ENCODE measurements around the gene PRM2. TPM values are rescaled to one million over a fixed set of nuclear protein-coding genes. Genes with fewer than 3 reads are reported as not detected.

PRM2 gene
- total RNA-seq, 1 donor from 2014 or later: not detected

DNA sequence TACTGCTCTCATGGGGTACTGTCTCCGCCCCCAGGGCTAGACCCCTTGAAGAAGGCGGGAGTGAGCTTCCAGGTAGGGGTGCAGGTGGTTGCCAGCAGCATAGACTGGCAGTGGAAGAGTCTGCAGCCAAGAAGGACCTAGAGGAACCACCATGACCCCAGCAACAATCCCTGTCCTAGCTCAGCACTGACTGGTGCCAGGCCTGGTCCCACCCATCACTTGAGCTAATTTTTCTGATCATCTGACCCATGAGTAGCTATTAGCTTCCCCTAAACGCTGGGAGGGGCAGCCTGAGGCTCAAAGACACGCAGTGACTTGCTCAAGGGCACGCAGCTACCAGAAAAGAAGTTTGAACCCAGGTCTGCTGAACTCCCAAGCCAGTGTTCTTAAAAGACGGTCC lies 3.8 kb downstream of the PRM2 start:
- H3K4me3 Mint-ChIP-seq (ENCODE audit: low read depth): no peak overlapping the region
- peaks cover 2% of the 10 kb centered on the region for H3K9me3 Mint-ChIP-seq (ENCODE audit: low read depth)
- no peaks in the 10 kb centered on the region for H3K27me3 Mint-ChIP-seq
- H3K27ac Mint-ChIP-seq: no peak overlapping the region
- DNase-seq (ENCODE audit: low spot score, unreplicated experiment): no peak
- H3K36me3 Mint-ChIP-seq (ENCODE audit: insufficient read depth): no peaks in the 10 kb centered on the region
- TF ChIP-seq, protein P1, sequence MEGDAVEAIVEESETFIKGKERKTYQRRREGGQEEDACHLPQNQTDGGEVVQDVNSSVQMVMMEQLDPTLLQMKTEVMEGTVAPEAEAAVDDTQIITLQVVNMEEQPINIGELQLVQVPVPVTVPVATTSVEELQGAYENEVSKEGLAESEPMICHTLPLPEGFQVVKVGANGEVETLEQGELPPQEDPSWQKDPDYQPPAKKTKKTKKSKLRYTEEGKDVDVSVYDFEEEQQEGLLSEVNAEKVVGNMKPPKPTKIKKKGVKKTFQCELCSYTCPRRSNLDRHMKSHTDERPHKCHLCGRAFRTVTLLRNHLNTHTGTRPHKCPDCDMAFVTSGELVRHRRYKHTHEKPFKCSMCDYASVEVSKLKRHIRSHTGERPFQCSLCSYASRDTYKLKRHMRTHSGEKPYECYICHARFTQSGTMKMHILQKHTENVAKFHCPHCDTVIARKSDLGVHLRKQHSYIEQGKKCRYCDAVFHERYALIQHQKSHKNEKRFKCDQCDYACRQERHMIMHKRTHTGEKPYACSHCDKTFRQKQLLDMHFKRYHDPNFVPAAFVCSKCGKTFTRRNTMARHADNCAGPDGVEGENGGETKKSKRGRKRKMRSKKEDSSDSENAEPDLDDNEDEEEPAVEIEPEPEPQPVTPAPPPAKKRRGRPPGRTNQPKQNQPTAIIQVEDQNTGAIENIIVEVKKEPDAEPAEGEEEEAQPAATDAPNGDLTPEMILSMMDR (IDR thresholded peaks at IDR 0.05; ENCODE audit: unreplicated experiment): no peak
- H3K4me1 Mint-ChIP-seq (ENCODE audit: low read depth): peaks cover 10% of the 10 kb centered on the region

DNA sequence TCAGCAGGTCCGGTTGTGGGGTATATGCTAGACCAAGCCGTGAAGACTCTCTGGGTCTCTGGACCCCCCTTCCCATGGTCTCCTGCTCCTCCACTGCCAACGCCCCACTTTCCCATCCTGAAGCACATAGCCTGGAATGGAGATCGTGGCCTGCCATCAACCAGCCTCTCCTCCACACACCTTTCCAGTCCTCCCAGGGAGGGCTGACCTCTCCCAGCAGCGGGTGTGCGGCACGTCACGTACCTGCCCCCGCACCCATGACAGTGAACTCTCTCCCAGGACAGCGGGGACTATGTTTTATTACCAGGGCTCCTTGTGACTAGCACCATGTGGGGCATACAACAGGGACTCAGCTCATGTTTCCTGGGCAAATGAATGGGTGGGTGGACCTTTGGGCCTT lies 4.7 kb downstream of the PRM2 start:
- Mint-ChIP-seq H3K36me3 (ENCODE audit: insufficient read depth) (no peaks in the 10 kb centered on the region), H3K27ac (no peak overlapping the region), H3K4me3 (ENCODE audit: low read depth) (no peak overlapping the region), H3K9me3 (ENCODE audit: low read depth) (no peaks in the 10 kb centered on the region), H3K27me3 (no peaks in the 10 kb centered on the region), H3K4me1 (ENCODE audit: low read depth) (peaks cover 10% of the 10 kb centered on the region)
- DNase-seq (ENCODE audit: low spot score, unreplicated experiment): no peak
- TF ChIP-seq, protein P1 (IDR thresholded peaks at IDR 0.05; ENCODE audit: unreplicated experiment): no peak

DNA sequence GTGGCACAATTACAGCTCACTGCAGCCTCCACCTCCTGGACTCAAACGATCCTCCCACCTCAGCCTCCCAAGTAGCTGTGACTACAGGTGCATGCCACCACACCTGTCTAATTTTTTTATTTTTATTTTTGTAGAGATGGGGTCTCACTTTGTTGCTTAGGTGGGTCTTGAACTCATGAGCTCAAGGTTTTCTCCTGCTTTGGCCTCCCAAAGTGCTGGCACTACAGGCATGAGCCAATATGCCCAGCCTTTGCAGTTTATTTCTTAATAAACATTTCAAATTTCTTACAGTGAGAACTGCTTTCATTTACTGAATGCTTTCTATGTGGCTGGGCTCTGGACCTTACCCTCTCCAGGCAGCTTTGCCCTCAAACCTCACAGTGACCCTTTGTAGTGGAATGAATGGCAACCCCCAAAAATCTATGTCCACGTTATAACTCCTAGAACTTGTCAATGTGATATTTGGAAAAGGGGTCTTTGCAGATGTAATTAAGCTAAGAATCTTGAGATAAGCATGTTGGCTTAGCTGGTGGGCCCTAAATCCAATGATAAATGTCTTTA lies 5.6 kb downstream of the PRM2 start:
- no peak overlapping the region for H3K27ac Mint-ChIP-seq
- peaks cover 10% of the 10 kb centered on the region for H3K4me1 Mint-ChIP-seq (ENCODE audit: low read depth)
- no peaks in the 10 kb centered on the region for H3K9me3 Mint-ChIP-seq (ENCODE audit: low read depth)
- no peak for DNase-seq (ENCODE audit: low spot score, unreplicated experiment)
- TF ChIP-seq, protein P1 (IDR thresholded peaks at IDR 0.05; ENCODE audit: unreplicated experiment): no peak
- H3K4me3 Mint-ChIP-seq (ENCODE audit: low read depth): no peak overlapping the region
- no peaks in the 10 kb centered on the region for H3K36me3 Mint-ChIP-seq (ENCODE audit: insufficient read depth)
- no peaks in the 10 kb centered on the region for H3K27me3 Mint-ChIP-seq

DNA sequence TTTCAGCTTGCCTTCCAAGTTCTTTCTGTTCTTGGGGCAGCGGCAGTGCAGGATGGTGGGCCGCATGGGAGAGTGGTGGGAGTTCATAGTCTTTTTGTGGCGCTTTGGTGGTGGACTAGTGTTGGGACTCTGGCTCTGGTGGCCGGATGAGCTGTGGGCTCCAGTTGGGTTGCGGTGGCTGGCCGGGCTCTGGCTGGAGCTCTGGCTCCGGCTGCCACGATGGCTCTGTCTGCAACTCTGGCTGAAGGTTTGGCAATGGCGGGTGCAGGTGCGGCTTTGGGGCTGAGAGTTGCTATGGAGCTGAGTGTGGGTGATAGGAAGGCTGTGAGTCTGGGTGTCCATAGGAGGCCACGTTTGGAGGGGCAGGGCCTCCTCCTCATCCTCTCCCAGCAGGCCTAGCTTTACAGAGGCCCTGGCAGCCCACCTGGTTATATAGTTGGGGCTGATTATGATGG lies 7.3 kb downstream of the PRM2 start, which contains the start of gene TNP2:
TSS of gene TNP2 (minus strand) at position 405 of the 455 bp plus-strand sequence. CDS start at position 342, 63 bp downstream.
- H3K27ac Mint-ChIP-seq: no peak within 1 kb of the TSS
- H3K4me1 Mint-ChIP-seq (ENCODE audit: low read depth): peaks cover 10% of the 10 kb centered on the region
- TF ChIP-seq, protein P1 (IDR thresholded peaks at IDR 0.05; ENCODE audit: unreplicated experiment): no peak

DNA sequence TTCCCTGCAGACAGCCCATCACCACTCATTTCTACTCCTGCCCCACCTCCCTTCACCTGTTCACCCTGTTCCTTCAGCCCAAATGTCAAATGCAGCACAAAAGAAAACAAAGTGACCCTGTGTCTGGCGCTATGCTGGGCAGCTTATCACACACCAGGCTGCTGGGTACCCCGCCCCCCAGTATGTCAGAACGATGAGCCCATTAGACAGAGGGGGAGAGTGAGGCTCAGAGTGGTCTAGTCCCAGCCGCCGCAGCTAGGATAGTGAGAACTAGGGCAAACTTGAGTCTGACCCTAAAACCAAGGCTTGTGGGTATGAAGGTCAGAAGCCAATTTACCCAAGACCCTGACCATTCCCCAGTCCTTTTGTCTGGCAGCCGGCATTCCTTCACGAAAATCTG lies 11.2 kb downstream of the PRM2 start:
- TF ChIP-seq, protein P1 (IDR thresholded peaks at IDR 0.05; ENCODE audit: unreplicated experiment): no peak
- Mint-ChIP-seq H3K4me3 (ENCODE audit: low read depth) (no peak overlapping the region), H3K9me3 (ENCODE audit: low read depth) (no peaks in the 10 kb centered on the region), H3K36me3 (ENCODE audit: insufficient read depth) (no peaks in the 10 kb centered on the region), H3K27ac (no peak overlapping the region), H3K27me3 (no peaks in the 10 kb centered on the region), H3K4me1 (ENCODE audit: low read depth) (peaks cover 10% of the 10 kb centered on the region)
- DNase-seq (ENCODE audit: low spot score, unreplicated experiment): no peak

More for the DNA sequence above, 7.3 kb downstream of the PRM2 start, which contains the start of gene TNP2:
- H3K9me3 Mint-ChIP-seq (ENCODE audit: low read depth): no peaks in the 10 kb centered on the region
- no peak within 1 kb of the TSS for H3K4me3 Mint-ChIP-seq (ENCODE audit: low read depth)
- no peaks in the 10 kb centered on the region for H3K36me3 Mint-ChIP-seq (ENCODE audit: insufficient read depth)
- no peak for DNase-seq (ENCODE audit: low spot score, unreplicated experiment)
- H3K27me3 Mint-ChIP-seq: no peaks in the 10 kb centered on the region
